ENCODE data around the gene APOA1.

DNA sequence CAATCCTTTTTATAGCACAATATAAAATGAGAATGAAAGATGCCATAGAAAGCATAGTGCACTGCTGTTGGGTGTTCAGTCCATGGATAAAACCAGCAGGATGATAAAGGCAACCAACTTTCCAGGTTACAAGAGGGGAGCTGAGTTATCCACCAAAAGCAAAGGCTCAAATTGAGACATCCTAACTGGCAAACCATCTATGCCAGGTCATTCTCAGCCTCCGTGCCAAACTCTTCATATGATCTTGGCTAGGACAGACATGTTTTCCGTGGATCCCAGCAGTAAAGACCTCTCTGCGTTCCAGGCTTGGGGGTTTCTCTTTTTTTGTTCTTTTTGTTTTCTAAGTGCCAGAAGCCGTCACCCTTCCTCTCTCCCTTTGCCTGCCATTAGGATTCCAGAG, 7.3 kb upstream of the APOA1 start:
- TF ChIP-seq FOXK2 (IDR thresholded peaks at IDR 0.05) (no peak), NFRKB (IDR thresholded peaks at IDR 0.05) (no peak), FOXM1 (IDR thresholded peaks at IDR 0.05; ENCODE audit: borderline replicate concordance) (no peak), SUZ12 (IDR thresholded peaks at IDR 0.05) (no peak), HDGF (IDR thresholded peaks at IDR 0.05; ENCODE audit: borderline replicate concordance) (no peak), SP1 (IDR thresholded peaks at IDR 0.05) (no peak)

Measured in HEK293T (cell line).